Gastroesophageal sphincter (tissue), 3 donors: Measurements from ENCODE around the gene PPARA.

Experiments
- CTCF ChIP-seq, 4 experiments: fragments of 200-600 bp in 2 of 4; fragments of 450-650 bp in 2 of 4; sonication (generic) in 1 of 4; IDR thresholded peaks; one replicate each; pipeline ENCODE4 v1.5.1; 2017 to 2019; ENCODE audit warnings: antibody characterized with exemption in 4 of 4, mild to moderate bottlenecking in 2 of 4, moderate library complexity in 2 of 4
- EP300 ChIP-seq: sonication (generic); formaldehyde crosslinking; IDR thresholded peaks from one replicate; pipeline ENCODE4 v1.6.1; 2017; ENCODE audit warnings: antibody characterized with exemption, mild to moderate bottlenecking
- POLR2A ChIP-seq, 2 donors: fragments of 450-650 bp; IDR thresholded peaks; one replicate each; pipeline ENCODE4 v1.6.1; 2017; ENCODE audit warnings: antibody characterized with exemption in 2 of 2, mild to moderate bottlenecking in 2 of 2, moderate library complexity in 1 of 2
- POLR2AphosphoS5 ChIP-seq: sonication (generic); formaldehyde crosslinking; IDR thresholded peaks from one replicate; pipeline ENCODE4 v1.6.1; 2017; ENCODE audit warnings: antibody characterized with exemption

- TF ChIP-seq EP300 = no peak
- no peak for TF ChIP-seq POLR2A (IDR thresholded peaks at IDR 0.05)
- no peak for TF ChIP-seq CTCF (IDR thresholded peaks at IDR 0.05)
- TF ChIP-seq POLR2AphosphoS5 = no peak
These were observed 10.4 kb upstream of the PPARA start for GRCh38 chr22:46139895-46140350.
